Posterior vena cava (tissue), 2 donors: Measurements from ENCODE around the gene ADH1B. TPM values are rescaled to one million over a fixed set of nuclear protein-coding genes. Genes with fewer than 3 reads are reported as not detected.
"Not testable (repeated sequence)": the region's sequence is repeated elsewhere in the genome, so short reads cannot be mapped to it uniquely, and the experiment has no call there.

ENCODE experiments used
- DNase-seq: peaks from one replicate; pipeline ENCODE4 v3.0.0-alpha.2; 2020; ENCODE audit warnings: low spot score
- intact Hi-C, 2 donors: fragments of 100-400 bp; cut with DNase I; formaldehyde crosslinking; loops; one replicate each; pipeline versions ENCODE4 v1.14.1 to v1.14.2; 2022 to 2023
- total RNA-seq, 2 donors: library from RNA; stranded (reverse); fragmentation: NEBNext Ultra II Directional; extraction: Animal tissue kit (Norgen Biotek cat#: 25700); gene quantifications; one replicate each; pipeline ENCODE4 v1.2.1, GENCODE V29; 2021
- donor health status: DM: yes; HTN: yes; CAD: no.
- donor health status: DM: yes; HTN: yes; CAD: no.

Gene ADH1B
- total RNA-seq, 2 donors from 2014 or later = 529 TPM

DNA sequence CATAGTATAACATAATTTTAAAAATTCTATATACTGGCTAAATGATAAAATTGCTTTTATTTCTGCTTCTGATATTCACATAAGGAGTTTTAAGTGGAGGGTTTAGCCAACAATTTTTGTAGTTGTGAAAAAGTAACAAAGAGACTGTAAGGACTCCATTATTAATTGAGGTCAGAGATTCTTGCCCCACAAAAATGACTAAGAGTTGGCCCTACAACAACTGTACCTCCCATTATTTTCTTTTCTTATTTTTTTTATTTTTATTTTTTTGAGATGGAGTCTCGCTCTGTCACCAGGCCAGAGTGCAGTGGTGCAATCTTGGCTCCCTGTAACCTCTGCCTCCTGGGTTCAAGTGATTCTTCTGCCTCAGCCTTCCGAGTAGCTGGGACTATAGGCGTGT, 9.4 kb upstream of the ADH1B start:
- intact Hi-C loops = no loop called here
- no peak for DNase-seq

DNA sequence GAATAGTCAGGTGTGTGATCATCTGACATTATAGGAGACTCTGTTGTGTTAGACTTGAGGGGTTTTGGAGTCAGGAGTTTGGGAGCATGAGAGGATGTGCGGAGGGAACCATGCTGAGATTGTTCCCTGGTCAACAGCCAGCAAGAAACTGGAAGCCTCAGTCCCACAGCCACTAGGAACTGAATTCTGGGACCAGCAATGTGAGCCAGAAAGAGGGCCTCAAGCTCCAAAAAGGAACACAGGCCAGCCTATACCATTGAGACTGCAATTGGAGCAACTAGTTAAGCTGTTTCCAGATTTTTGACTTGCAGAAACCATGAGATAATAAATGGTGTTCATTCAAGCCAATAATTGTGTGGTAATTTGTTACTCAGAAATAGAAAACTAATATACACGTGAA, 8.7 kb upstream of the ADH1B start:
- intact Hi-C loops = no loop called here
- DNase-seq = no peak

DNA sequence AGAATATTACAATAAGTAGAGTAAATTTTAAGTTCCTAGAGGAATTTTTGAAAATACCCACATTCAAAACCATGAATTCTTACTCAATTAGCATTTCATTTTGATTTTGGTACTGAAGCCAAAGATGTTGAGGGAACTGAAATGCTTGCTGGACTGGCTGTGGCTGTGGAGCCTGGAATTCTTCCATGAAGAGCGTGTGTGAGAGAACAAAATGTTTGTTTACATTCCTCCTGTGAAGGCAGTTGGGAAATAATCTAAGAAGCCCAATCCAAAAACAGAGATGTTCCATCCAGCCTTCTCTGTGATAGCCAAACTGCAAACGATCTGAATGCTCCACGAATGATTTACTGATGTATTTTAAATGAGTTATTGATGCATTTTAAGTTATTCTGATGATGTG, 3.8 kb upstream of the ADH1B start:
- peak; percentile 88 for DNase-seq
- intact Hi-C loops = no loop called here

DNA sequence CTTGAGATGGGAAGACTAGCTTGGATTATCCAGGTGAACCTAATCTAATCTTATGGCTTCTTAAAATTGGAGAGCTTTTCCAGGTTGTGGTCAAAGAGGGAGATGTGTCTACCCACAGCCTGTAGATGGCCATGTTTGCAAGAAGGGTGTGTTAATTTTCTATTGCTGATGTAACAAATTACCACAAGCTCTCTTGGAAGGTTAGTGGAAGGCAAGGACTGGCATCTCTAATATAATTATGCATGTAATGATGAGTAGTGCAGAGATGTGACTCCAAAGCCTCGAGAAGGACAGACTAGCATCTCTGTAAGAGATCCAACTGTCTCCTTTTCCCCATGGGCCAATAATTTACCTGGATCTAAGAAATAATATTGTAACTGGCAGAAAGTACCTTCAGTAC, 3.2 kb upstream of the ADH1B start:
- no peak for DNase-seq
- intact Hi-C loops = no loop called here

DNA sequence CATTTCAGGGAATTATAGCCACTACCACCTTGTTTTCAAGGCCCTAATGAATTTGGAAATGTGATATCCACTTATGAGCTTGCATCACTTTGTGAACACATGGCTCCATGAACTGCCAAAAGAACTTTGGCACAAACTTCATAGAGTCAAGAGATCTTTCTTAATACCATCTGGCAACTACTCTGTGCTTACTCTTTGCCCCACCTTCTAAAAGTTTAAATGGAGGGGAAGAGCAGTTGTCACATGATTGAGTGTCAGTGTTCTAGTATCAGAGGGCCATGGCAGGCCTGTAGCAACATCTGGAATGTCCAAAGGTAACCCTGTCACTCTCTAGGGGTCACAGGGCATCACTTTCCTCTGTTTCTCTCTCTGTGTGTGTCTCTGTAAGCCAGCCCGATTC, 2.6 kb upstream of the ADH1B start:
- intact Hi-C loops = no loop called here
- no peak for DNase-seq

DNA sequence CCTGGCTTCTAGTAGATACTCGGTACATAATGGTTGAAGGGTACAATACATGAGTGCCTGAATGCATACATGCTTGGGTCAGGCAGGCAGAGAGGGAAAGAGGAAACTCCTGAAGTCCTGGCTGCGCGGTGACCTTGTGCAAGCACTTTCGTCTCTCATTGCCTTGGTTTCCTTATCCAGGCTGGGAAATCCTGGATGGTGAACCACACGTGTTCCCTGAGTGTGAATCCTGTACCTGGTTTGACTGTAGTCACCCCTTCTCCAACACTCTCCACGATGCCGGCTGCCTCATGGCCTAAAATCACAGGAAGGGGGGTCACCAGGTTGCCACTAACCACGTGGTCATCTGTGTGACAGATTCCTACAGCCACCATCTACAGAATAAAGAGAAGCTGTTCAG, 3.4 kb downstream of the ADH1B start:
- DNase-seq, intact Hi-C loops: not testable (repeated sequence)

DNA sequence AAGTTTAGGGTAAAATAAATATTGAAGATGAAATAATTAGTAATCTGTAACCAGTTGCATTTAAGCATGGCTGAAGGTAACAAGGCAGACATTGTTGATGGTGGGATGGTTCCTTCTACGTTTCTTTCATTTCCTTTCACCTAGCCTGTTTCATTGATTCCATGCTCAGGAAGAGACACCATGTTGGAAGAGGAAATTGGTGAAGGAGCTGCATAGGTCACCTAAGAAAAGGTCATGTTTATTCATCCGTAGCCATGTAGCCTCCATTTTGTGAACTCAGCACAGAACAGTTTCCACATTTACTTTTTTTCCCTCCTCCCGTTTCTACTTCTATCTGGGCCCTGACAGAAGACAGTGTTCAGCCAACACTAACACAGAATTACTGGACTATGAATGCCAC, 3.8 kb downstream of the ADH1B start:
- intact Hi-C loops = no loop called here
- DNase-seq = no peak

DNA sequence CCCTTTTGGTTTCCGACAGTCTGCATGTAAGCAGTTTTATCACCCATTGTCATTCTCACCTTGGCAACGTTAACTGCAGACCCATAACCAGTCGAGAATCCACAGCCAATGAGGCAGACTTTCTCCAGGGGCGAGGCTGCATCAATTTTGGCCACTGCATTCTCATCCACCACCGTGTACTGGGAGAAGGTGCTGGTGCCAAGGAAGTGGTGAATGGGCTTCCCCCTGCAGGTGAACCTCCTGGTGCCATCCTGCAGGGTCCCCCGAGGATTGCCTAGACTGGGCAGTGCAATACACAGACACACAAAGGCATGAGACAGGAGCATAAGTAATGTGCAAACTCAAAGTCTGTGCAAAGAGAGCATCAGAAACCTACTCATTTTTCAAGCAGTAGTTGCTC, 5.4 kb downstream of the ADH1B start:
- intact Hi-C loops = no loop called here
- no peak for DNase-seq

DNA sequence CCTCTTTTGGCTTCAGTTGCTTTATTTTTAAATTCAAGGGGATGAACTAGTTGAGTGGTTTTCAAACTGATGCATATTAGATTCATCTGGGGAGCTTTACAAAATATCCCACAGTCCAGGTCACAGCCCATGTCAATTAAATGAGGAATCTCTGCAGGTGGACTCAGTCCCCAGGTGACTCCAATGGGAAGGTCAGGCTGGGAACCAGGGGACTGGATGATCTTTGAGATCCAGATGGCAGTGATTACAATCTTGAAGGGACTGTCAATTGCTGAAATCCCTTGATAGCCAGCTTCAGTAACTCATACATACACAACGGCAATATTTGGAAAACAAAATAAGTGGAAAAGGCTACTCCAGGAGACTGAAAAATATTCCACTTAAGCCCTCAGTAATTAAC, 7.0 kb downstream of the ADH1B start:
- DNase-seq = no peak
- intact Hi-C loops = no loop called here

DNA sequence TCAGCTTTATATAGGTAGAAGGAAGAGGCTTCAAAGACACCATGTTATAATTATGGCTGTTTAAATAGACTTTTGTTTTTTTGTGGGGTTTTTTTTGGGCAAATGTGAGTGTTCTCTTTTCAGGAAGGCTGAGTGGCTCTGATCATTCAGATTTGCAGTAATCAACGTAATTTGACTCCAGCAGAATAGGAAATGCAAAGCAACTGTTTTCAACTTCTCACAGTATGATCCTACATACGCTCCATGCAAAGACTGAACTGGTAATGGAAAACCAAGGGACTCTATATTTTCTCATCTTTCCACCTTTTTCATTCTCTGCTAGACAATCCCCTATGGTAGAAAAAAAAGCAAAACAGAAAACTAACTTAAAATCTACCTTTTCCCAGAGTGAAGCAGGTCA, 10.8 kb downstream of the ADH1B start:
- intact Hi-C loops = no loop called here
- no peak for DNase-seq

DNA sequence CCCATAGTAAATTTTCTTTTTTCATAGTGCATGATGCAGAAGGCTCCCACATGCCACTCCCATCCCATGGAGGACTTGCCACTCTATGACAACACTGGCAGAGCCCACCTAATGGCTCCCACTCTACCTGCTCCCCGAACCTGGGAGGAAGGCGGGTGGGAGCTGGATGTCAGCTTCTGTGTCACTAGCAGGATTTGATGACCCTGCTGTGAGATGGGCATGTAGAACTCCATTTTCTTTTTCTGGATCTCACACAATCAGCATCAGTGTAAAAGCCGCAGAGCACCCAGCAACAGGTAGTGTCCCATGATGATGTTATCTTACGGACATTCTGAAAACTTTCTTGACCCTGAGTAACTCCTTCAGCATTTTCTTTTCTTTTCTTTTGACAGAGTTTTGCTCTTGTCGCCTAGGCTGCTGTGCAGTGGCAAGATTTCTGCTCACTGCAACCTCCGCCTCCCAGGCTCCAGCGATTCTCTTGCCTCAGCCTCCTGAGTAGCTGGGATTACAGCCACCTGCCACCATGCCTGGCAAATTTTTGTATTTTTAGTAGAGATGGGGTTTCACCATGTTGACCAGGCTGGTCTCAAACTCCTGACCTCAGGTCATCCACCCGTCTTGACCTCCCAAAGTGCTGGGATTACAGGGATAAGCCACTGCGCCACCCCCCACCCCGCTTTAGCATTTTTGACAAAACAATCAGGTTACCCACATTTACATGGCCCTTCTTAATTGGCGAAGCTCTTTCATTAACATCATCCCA, 15.4 kb downstream of the ADH1B start:
- intact Hi-C loops = no loop called here
- no peak for DNase-seq

DNA sequence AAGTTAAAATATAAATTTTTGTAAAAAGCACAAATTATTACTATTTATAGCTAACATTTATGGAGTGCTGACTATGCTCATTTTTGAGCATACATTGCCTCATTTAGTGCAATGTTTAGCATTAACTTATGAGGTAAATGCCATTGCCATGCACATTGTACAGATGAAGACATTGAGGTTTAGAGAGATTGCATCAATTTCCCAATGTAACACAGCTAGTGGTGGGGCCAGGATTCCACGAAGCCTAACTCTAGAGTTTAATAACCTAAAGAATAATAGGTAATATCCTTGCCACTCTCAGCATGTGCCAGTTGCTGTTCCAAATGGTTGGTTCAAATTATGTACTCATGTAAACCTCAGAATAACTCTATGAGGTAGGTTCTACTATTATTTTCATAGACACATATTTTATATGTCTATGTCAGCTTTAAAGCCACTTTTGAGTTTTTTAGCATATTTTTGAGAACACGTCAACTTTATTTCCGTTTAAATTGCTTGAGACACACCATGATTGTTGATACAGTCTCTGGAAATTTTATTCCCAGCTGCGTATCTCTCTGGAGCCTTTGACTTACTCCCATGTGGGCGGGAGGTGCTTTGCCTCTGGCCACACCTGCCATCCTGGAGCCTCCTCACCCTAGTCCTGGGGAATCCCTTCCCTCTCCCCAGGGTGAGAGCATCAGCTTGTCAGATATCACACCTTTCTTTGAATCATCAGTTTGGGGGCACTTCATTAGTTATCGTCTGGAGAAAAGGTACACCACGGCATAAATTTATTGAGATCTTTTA, 19.6 kb downstream of the ADH1B start:
- intact Hi-C loops = no loop called here
- no peak for DNase-seq

DNA sequence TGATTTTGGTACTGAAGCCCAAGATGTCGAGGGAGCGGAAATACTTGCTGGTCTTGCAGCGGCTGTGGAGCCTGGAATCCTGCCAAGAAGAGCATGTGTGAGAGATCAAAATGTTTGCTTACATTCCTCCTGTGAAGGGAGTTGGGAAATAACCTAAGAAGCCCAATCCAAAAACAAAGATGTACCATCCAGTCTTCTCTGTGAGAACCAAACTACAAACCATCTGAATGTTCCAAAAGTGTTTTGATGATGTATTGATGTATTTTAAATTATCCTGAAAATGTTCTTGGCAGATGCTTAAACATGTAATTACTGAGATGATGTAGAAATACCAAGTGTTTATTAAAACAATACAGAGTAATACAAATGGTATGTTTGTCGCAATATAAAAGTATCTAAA, 20.3 kb downstream of the ADH1B start:
- intact Hi-C loops = no loop called here
- peak; percentile 90 for DNase-seq

DNA sequence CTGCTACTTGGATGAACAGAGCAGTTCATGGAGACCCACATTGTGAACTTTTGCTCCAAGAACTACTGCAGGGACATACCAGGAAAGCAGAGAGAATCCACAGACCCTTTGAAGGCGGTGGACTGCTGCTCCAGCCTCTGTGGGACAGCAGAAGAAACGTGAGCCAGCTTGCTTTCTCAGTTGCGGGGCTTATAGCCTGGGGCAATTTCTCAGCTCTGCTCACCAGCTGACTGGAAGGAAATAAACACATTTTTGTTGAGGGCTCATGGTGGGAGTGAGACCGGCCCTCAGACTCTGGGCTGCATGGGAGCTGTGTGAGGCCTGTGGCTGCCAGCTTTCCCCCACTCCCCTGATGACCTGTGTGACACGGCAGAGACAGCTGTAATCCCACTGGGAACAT, 27.8 kb downstream of the ADH1B start:
- no peak for DNase-seq
- intact Hi-C loops = no loop called here

DNA sequence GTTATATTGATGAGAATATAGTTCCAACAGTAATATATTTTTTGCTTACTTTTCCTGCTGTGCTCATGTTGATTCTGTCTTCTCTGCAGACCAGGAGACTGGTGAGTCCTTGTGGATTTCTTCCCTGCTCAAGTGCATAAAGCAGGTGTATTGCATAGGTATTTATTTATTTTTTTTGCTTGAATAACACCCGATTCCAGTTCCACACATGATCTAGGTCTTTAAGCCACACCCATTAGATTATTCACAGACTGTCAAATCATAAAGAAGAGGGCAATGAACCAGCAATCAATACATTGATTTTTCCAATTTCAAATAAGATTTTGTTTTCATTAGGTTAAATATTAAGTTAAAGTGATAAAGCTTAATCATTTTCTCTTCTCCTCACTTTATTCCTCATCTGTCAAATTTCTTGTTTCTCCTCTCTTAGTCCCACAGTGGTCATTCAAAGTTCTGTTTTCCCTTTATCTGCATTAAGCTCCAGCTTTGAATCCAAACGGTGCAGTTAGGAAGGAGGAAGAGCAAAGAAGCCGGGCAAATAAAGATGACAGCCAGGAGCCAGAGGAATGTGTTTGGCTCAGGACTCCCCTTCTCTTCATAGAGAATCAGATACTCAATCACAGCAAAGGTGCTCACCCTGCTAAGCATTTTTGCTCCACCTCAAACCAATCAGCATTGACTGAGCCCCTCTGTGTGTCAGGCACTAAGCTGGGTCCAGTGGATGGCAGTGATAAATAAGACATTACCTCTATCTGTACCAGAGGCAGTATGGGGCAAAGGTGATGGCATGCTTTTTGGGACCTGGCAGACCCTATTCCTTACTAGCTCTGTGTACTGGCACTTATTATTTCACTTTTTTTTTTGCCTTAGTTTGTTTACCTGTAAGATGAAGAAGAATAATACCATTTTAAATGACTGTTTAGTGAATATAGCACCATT, 30.1 kb downstream of the ADH1B start, which contains the start of gene ADH1A:
Gene ADH1A (minus strand): TSS at position 138 of the 939 bp plus-strand sequence. CDS start 71 bp downstream, at position 67.
- intact Hi-C loops = no loop called here
- DNase-seq = no peak

DNA sequence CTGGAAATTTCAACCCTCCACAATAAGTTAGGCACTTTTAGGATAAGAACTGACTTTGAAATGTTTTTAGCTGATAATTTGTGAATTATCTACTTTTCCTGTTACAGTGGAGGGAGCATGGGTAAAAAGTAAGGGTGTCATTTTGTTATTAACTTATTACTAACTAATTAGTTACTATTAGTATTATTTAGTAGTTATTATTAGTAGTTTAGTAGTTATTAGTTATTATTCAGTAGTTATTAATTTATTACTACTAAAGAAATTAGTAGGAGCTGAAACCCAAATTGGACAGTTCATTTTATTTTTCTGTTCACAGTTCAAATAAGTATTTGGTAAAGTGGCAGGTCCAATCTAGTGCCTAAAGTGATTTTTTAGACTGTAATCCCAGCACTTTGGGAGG, 35.8 kb downstream of the ADH1B start:
- DNase-seq = no peak
- intact Hi-C loops = no loop called here

DNA sequence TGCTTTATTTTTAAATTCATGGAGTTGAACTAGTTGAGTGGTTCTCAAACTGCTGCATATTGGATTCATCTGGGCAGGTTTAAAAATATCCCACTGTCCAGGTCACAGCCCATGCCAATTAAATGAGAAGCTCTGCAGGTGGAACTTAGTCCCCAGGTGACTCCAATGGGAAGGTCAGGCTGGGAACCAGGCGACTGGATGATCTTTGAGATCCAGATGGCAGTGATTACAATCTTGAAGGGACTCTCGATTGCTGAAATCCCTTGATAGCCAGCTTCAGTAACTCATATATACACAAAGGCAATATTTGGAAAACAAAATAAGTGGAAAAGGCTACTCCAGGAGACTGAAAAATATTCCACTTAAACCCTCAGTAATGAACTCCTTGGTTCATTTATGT, 38.5 kb downstream of the ADH1B start:
- intact Hi-C loops = no loop called here
- DNase-seq = no peak

DNA sequence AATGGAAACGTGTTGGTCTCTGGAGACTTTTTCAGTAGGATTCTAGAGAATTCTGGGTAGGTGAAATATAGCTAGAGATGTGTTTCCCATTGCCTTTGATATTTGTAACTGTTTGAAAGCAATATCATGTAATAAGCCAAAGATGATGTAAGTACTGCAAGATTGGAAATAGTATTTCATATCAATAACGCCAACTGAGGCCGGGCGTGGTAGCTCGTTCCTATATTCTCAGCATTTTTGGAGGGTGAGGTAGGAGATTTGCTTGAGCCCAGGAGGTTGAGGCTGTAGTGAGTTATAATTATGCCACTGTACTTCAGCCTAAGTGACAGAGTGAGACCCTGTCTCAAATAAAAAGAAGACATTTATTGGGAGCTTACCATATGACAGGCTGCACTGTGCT, 39.9 kb downstream of the ADH1B start:
- intact Hi-C loops = no loop called here
- no peak for DNase-seq

DNA sequence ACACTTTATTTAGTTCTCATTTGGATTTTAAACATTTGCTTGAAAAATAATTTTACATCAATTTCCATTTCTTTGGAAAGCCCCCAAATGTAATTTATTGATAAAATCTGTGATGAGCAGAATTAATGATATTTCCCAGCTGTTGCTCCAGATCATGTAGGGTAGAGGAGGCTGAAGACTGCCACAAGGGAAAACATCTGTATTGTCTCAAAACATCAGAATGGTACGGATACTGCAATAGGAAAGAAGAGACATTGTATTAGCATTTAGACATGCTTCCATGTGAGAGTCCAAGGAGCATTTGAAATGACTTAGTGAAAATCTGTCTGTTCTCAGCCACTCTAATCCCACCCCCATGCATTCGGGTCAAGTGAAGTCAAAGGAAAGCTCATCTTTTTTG, 44.8 kb downstream of the ADH1B start:
- DNase-seq = no peak

DNA sequence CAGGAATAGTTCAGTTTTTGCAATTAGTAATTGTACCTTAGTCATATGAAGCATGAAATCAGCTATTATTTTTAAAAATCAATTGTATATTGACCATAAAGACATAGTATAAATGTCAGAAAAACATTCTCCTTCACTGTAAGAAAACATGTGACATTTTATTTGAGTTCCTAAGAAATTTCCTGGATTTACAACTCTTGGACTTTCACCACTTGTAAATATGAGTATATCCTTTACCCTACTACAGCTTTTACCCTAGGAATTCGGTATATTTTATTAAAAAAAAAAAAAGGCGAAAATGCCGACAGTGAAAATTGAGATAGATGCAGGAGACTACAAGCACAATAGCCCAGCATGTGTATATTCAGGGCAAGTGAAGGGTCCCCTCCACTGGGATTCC, 45.3 kb downstream of the ADH1B start:
- no peak for DNase-seq
- intact Hi-C loops = no loop called here

More for the DNA sequence above, 44.8 kb downstream of the ADH1B start:
- intact Hi-C loops = no loop called here
